H1 (cell line): ENCODE measurements around the gene FHIT. TPM values are rescaled to one million over a fixed set of nuclear protein-coding genes. Genes with fewer than 3 reads are reported as not detected.

Source experiments
- CTCF ChIA-PET: fragments of 300-600 bp; sonication (Branson Sonifier 250); formaldehyde crosslinking; loops from one replicate; lab custom pipeline; 2021; ENCODE audit not compliant: partially characterized antibody; lab: Charles Lee
- POLR2A ChIA-PET: fragments of 300-600 bp; sonication (Branson Sonifier 250); formaldehyde crosslinking; loops from one replicate; lab custom pipeline; 2021; ENCODE audit warnings: inconsistent platforms; ENCODE audit not compliant: partially characterized antibody; lab: Charles Lee
- DNase-seq, 2 experiments: peaks; one replicate each; pipeline versions ENCODE4 v3.0.0 to v3.0.0-alpha.2; 2010 to 2022; ENCODE audit warnings: low spot score in 2 of 2, low read depth in 1 of 2, mixed read lengths in 1 of 2
- FAIRE-seq: peaks from 2 replicates; lab custom pipeline; 2011; peaks lifted over from hg19 to GRCh38; lab: Jason Lieb, UNC
- H2AFZ ChIP-seq: 2 replicates; pipeline ENCODE4 v1.8.1; 2012; ENCODE audit warnings: low read length, inconsistent platforms
- H2AK5ac ChIP-seq: 2 replicates; pipeline ENCODE4 v1.6.1; 2013; ENCODE audit warnings: low read depth, low read length
- H2BK120ac ChIP-seq: replicated peaks from 2 replicates; pipeline ENCODE3; 2013; ENCODE audit warnings: low read depth, low read length, inconsistent platforms
- H2BK12ac ChIP-seq: 2 replicates; pipeline ENCODE4 v1.6.1; 2013; ENCODE audit warnings: low read depth, low read length
- H2BK15ac ChIP-seq: 2 replicates; pipeline ENCODE4 v1.6.1; 2013; ENCODE audit warnings: low read length
- H2BK20ac ChIP-seq: 2 replicates; pipeline ENCODE4 v1.6.1; 2013; ENCODE audit warnings: low read length
- H2BK5ac ChIP-seq: 2 replicates; pipeline ENCODE4 v1.6.1; 2013; ENCODE audit warnings: low read depth, low read length
- H3K14ac ChIP-seq: 2 replicates; pipeline ENCODE4 v1.6.1; 2013; ENCODE audit warnings: inconsistent platforms; ENCODE audit not compliant: insufficient read length
- H3K18ac ChIP-seq: 2 replicates; pipeline ENCODE4 v1.6.1; 2013; ENCODE audit warnings: low read length; ENCODE audit errors: extremely low read depth
- H3K23ac ChIP-seq: 2 replicates; pipeline ENCODE4 v1.6.1; 2013; ENCODE audit warnings: inconsistent platforms; ENCODE audit not compliant: insufficient read length
- H3K23me2 ChIP-seq: 2 replicates; pipeline ENCODE4 v1.6.1; 2013; ENCODE audit warnings: low read depth, low read length
- H3K27ac ChIP-seq: 2 replicates; pipeline ENCODE4 v1.6.1; 2011; ENCODE audit warnings: low read depth, low read length, inconsistent platforms
- H3K27me3 ChIP-seq, 4 experiments: replicated peaks in 1 of 4; 1 replicate in 1 of 4; 2 replicates in 3 of 4; pipeline versions ENCODE4 v1.6.1 to v1.8.1; 2011 to 2013; ENCODE audit warnings: low read length in 3 of 4, mild to moderate bottlenecking in 3 of 4, inconsistent platforms in 2 of 4, mixed read lengths in 2 of 4, moderate library complexity in 1 of 4; ENCODE audit not compliant: control insufficient read depth in 3 of 4, insufficient read depth in 3 of 4; ENCODE audit errors: extremely low read depth in 1 of 4
- H3K36me3 ChIP-seq, 4 experiments: 2 replicates each; pipeline versions ENCODE4 v1.6.1 to v1.8.1; 2011 to 2013; ENCODE audit warnings: mild to moderate bottlenecking in 4 of 4, low read length in 3 of 4, moderate library complexity in 2 of 4, control low read depth in 1 of 4, inconsistent platforms in 1 of 4; ENCODE audit not compliant: insufficient read depth in 4 of 4, control insufficient read depth in 2 of 4
- H3K4ac ChIP-seq: replicated peaks from 2 replicates; pipeline ENCODE3; 2013; ENCODE audit warnings: low read length, low read depth, mixed read lengths, inconsistent platforms; ENCODE audit not compliant: insufficient read length
- H3K4me1 ChIP-seq, 4 experiments: replicated peaks in 1 of 4; 1 replicate in 1 of 4; 2 replicates in 3 of 4; pipeline versions ENCODE4 v1.6.1 to v1.8.1; 2011 to 2013; ENCODE audit warnings: low read length in 3 of 4, inconsistent platforms in 2 of 4, mixed read lengths in 1 of 4; ENCODE audit not compliant: insufficient read depth in 4 of 4, control insufficient read depth in 3 of 4
- H3K4me2 ChIP-seq, 2 experiments: 2 replicates each; pipeline versions ENCODE4 v1.6.1 to v1.8.1; 2011 to 2013; ENCODE audit warnings: low read depth in 2 of 2, low read length in 2 of 2, control low read depth in 1 of 2, inconsistent platforms in 1 of 2, mild to moderate bottlenecking in 1 of 2; ENCODE audit not compliant: insufficient read depth in 1 of 2
- H3K4me3 ChIP-seq, 4 experiments: fragments of 200-600, 300-600 bp in 1 of 4; sonication (generic), shearing (Covaris generic), sonication (Bioruptor Twin) in 1 of 4; 2 replicates each; pipeline versions ENCODE4 v1.5.1 to v1.8.1; 2011 to 2016; ENCODE audit warnings: low read length in 4 of 4, low read depth in 3 of 4, control low read depth in 2 of 4, inconsistent platforms in 2 of 4, mild to moderate bottlenecking in 2 of 4, mixed read lengths in 1 of 4, moderate library complexity in 1 of 4; ENCODE audit not compliant: insufficient read depth in 2 of 4; ENCODE audit errors: extremely low read depth in 1 of 4
- H3K56ac ChIP-seq: replicated peaks from 2 replicates; pipeline ENCODE3; 2013; ENCODE audit warnings: low read depth, mild to moderate bottlenecking, mixed read lengths, low read length, inconsistent platforms; ENCODE audit not compliant: insufficient read length
- H3K79me1 ChIP-seq: 2 replicates; pipeline ENCODE4 v1.6.1; 2013; ENCODE audit warnings: low read depth, low read length, control low read depth
- H3K79me2 ChIP-seq, 2 experiments: 2 replicates each; pipeline versions ENCODE4 v1.6.1 to v1.8.1; 2012 to 2013; ENCODE audit warnings: low read length in 2 of 2, mild to moderate bottlenecking in 2 of 2, inconsistent platforms in 1 of 2; ENCODE audit not compliant: insufficient read depth in 2 of 2, control insufficient read depth in 1 of 2
- H3K9ac ChIP-seq, 4 experiments: replicated peaks in 1 of 4; 1 replicate in 1 of 4; 2 replicates in 3 of 4; pipeline versions ENCODE4 v1.6.1 to v1.8.1; 2011 to 2013; ENCODE audit warnings: low read depth in 3 of 4, low read length in 3 of 4, control low read depth in 2 of 4, mild to moderate bottlenecking in 2 of 4, moderate library complexity in 2 of 4, inconsistent platforms in 1 of 4; ENCODE audit errors: extremely low read depth in 1 of 4
- H3K9me3 ChIP-seq, 2 experiments: 2 replicates each; pipeline versions ENCODE4 v1.6.1 to v1.8.1; 2012 to 2013; ENCODE audit warnings: mild to moderate bottlenecking in 2 of 2, moderate library complexity in 2 of 2, control low read depth in 1 of 2, inconsistent platforms in 1 of 2, low read depth in 1 of 2, low read length in 1 of 2, mixed read lengths in 1 of 2; ENCODE audit not compliant: insufficient read depth in 2 of 2
- H4K20me1 ChIP-seq, 2 experiments: replicated peaks in 1 of 2; 2 replicates each; pipeline versions ENCODE3 to v1.8.1; 2011 to 2013; ENCODE audit warnings: inconsistent platforms in 2 of 2, low read length in 2 of 2, mild to moderate bottlenecking in 1 of 2; ENCODE audit not compliant: insufficient read depth in 2 of 2, control insufficient read depth in 1 of 2
- H4K5ac ChIP-seq: 2 replicates; pipeline ENCODE4 v1.6.1; 2013; ENCODE audit warnings: low read length, low read depth, mixed read lengths, inconsistent platforms; ENCODE audit not compliant: insufficient read length
- H4K8ac ChIP-seq: 2 replicates; pipeline ENCODE4 v1.8.0; 2013; ENCODE audit warnings: mild to moderate bottlenecking, moderate library complexity, low read length, inconsistent platforms; ENCODE audit not compliant: insufficient read depth; ENCODE audit errors: extremely low read depth
- H4K91ac ChIP-seq: replicated peaks from 2 replicates; pipeline ENCODE3; 2013; ENCODE audit warnings: low read length, mixed read lengths, inconsistent platforms; ENCODE audit not compliant: insufficient read length
- FOSL1 ChIP-seq: IDR thresholded peaks from 2 replicates; pipeline ENCODE4 v1.6.1; 2011; ENCODE audit warnings: mild to moderate bottlenecking, low read depth, low read length, moderate library complexity; ENCODE audit not compliant: insufficient read depth
- JUN ChIP-seq: IDR thresholded peaks from 2 replicates; pipeline ENCODE4 v1.6.1; 2011; ENCODE audit warnings: low read depth, mild to moderate bottlenecking, improper control_type of control experiment, low read length
- KDM5A ChIP-seq: fragments of 200-600 bp; IDR thresholded peaks from 2 replicates; pipeline ENCODE4 v1.7.1; 2012; ENCODE audit warnings: mild to moderate bottlenecking, low read length, inconsistent platforms, mixed read lengths
- TCF12 ChIP-seq: IDR thresholded peaks from 2 replicates; pipeline ENCODE4 v1.6.1; 2011; ENCODE audit warnings: low read depth, mild to moderate bottlenecking, low read length
- WGBS, 2 experiments: shearing (Covaris generic) in 1 of 2; methylation state at CpG; one replicate each; pipeline versions ENCODE4 v1.1.6 to v1.1.7; 2013 to 2015; ENCODE audit warnings: low lambda C conversion rate in 2 of 2, mixed read lengths in 2 of 2, inconsistent platforms in 1 of 2, low coverage in 1 of 2, missing lambda C conversion rate in 1 of 2; ENCODE audit not compliant: insufficient replicate concordance in 2 of 2, insufficient coverage in 1 of 2, insufficient read length in 1 of 2; ENCODE audit errors: extremely low coverage in 1 of 2, missing lambda C conversion rate in 1 of 2; 5-methylcytosine and 5-hydroxymethylcytosine counted together
- polyA plus RNA-seq, 7 experiments: library from polyadenylated mRNA; depleted of rRNA in 3 of 7; stranded (reverse) in 5 of 7; unstranded in 2 of 7; fragments of >200 nt in 5 of 7; fragments of 200-250 nt in 2 of 7; gene quantifications; 1 replicate in 5 of 7; 2 replicates in 1 of 7; 4 replicates in 1 of 7; pipeline versions ENCODE4 v1.2.1 to v1.2.3, GENCODE V29; 2011 to 2013; ENCODE audit warnings: missing spikeins in 2 of 7, mixed read lengths in 2 of 7
- total RNA-seq: library from RNA; stranded (reverse); fragmentation: NEBNext Ultra II Directional; extraction: Animal tissue kit (Norgen Biotek cat#: 25700); gene quantifications from 2 replicates; pipeline ENCODE4 v1.2.1, GENCODE V29; 2021

FHIT gene
- total and polyA plus RNA-seq, 2 of the 8 experiments (the other 6 are each of a cell fraction or from before 2014, with no cell fraction given) = 1.2 to 3.2 TPM

- Histone ChIP-seq H3K9me3 (no peaks in the 10 kb centered on the region), H3K14ac (no peak overlapping the region), H3K4me2 (no peak overlapping the region), H4K91ac (no peak overlapping the region), H4K5ac (no peak overlapping the region), H4K8ac (no peak overlapping the region), H2BK120ac (no peak overlapping the region), H3K36me3 (no peaks in the 10 kb centered on the region), H2AK5ac (no peak overlapping the region), H3K56ac (no peak overlapping the region), H3K18ac (no peak overlapping the region), H3K4me3 (no peak overlapping the region), H3K9ac (no peak overlapping the region), H2BK12ac (no peak overlapping the region), H3K27me3 (no peaks in the 10 kb centered on the region), H2AFZ (no peak overlapping the region), H4K20me1 (no peaks in the 10 kb centered on the region), H3K23ac (no peak overlapping the region), H2BK20ac (no peak overlapping the region), H3K79me1 (no peaks in the 10 kb centered on the region), H3K4ac (no peak overlapping the region), H2BK15ac (no peak overlapping the region), H3K79me2 (no peaks in the 10 kb centered on the region), H3K27ac (no peak overlapping the region), H3K4me1 (peaks cover 0 to 6% (median 0%) of the 10 kb centered on the region in 4 experiments; a peak in 1 of 7 replicates), H3K23me2 (no peaks in the 10 kb centered on the region), H2BK5ac (no peak overlapping the region)
- ChIA-PET POLR2A (no interaction called here), CTCF (no interaction called here)
- 89% methylated on average over 4 of the region's 4 CpGs; no CpG with 5 or more reads in 1 of the 2 experiments for WGBS, 2 experiments
- TF ChIP-seq TCF12 (no peak), FOSL1 (no peak), KDM5A (no peak), JUN (no peak)
- FAIRE-seq (no peak), DNase-seq (no peak)
Measured at GRCh38 chr3:59995563-59995962, 1255.7 kb downstream of the FHIT start.
